Posterior cingulate gyrus (tissue), 11 donors: Measurements from ENCODE around the gene HOXD10.

ENCODE experiments used
- DNase-seq, 10 donors: peaks; one replicate each; pipeline versions ENCODE4 v3.0.0 to v3.0.0-alpha.2; 2020 to 2021; ENCODE audit warnings: mixed read lengths in 3 of 10
- intact Hi-C: fragments of 100-400 bp; cut with DNase I; formaldehyde crosslinking; loops from one replicate; pipeline ENCODE4 v1.15.1; 2023

HOXD10 gene

DNA sequence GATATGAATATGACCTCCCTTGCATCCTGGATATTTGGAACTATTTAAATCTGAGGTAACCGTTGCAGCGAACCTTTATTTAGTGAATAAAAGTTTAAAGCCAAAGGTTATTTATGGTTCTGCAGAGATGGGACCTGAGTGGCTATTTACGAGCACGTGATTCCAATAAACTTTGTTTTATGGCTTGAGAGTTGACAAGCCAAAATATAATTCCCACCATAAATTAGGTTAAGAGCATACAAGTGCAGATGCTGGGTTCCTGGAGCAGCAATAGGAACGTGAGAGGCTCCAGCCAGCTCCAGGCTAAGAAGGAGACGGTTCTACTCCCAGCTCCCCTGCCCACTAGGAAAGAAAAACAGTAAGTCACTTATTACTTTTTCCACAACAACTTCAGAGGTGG is 29.5 kb downstream of the HOXD10 start:
- intact Hi-C loops: no loop called here

DNA sequence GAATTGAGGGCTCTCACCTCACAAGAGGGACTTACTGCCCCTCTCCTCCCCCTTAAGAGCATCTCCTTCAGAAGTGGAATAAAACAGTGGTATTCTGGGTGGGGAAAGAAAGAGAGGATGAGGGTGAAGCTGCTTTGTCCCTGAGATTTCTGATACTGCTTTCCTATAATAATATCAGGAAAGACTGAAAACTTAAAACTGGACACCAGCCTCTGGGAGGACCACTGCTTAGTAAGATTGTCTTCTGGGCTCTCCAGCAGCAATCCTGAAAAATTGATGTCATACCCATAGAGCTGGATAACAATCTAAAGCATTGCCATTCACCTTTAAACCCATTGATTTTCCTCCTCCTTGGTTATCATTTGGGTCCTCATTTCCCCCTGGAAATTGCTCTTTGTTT is 30.1 kb downstream of the HOXD10 start:
- intact Hi-C loops: no loop called here
- DNase-seq: no peak

More for the DNA sequence above, 29.5 kb downstream of the HOXD10 start:
- DNase-seq: no peak

DNA sequence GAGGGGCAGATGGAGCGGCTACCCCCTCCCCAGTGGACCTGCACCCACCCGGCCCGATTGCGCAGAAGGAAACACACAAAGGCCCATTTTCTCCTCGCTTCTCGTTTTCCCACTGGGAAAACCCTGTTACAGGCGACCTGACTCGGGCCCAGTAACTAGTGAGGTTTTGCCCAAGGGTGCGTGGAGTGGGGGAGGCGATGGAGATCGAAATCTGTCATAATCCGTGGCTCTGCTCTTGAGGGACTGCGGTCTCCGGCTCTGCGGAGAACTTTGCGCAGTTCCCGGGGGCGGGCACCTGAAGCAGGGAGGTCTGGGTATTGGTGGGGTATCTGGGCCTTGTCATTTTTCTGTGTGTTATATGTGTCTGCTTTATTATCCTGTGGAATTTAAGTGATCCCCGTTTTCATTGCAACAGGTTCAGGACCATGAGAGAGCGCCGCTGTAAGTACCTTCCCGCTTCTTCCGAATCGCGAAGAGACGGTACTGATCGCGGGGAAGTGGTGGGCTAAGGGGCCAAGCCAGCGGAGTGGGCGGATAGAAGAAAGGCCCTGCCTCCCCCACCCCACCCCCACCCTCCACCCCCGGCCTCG is 30.7 kb downstream of the HOXD10 start:
- DNase-seq: no peak
- intact Hi-C loops: no loop called here

DNA sequence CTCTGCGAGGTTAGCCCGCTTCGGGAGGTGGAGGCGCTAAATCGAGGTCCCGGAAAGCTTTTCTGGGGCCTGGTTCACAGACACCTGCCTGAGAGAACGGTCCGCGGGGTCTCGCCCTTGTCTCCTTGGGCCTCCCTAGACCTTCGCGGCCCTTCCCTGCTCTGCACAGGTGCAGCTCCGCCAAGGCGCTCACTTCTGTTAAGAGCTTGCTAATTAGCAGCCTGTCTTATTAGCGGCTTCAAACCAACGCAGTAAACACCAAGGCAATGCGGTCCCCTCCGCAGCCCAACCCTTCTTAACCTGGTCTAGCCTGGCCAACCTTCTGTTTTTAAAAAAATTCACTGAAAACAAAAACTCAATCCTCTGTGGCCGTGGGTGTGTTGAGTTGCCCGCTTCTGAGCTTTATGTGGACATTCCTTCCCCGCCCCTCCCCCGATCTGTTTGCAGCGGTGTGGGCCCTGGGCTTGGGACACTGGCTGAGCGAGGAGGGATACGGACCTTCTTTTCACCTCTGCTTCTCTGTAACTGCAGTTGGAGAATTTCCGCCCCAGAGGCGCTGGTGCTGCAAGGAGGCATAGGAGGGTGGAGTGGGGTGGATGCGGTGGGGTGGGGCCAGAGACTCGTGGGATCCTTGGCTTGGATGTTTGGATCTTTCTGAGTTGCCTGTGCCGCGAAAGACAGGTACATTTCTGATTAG is 31.4 kb downstream of the HOXD10 start:
- DNase-seq: no peak
- intact Hi-C loops: no loop called here

DNA sequence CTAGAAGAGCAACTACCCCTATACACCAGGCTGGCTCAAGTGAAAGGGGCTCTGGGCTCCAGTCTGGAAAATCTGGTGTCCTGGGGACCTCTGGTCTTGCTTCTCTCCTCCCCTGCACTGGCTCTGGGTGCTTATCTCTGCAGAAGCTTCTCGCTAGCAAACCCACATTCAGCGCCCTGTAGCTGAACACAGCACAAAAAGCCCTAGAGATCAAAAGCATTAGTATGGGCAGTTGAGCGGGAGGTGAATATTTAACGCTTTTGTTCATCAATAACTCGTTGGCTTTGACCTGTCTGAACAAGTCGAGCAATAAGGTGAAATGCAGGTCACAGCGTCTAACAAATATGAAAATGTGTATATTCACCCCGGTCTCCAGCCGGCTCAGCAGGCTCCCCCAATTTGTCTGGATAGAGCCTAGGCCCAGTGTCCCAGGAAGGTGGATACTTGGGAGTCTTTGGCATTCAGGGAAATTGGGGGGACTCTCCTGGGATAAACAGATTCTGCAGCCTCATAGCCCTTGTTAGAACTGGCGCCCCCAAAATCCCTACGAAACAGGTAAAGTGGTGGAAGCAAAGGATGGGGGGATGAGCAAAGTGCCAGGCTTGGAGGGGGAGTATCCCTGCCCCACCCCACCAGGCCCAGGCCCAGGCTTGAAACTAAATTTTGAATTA is 32.3 kb downstream of the HOXD10 start:
- DNase-seq: no peak
- intact Hi-C loops: no loop called here

DNA sequence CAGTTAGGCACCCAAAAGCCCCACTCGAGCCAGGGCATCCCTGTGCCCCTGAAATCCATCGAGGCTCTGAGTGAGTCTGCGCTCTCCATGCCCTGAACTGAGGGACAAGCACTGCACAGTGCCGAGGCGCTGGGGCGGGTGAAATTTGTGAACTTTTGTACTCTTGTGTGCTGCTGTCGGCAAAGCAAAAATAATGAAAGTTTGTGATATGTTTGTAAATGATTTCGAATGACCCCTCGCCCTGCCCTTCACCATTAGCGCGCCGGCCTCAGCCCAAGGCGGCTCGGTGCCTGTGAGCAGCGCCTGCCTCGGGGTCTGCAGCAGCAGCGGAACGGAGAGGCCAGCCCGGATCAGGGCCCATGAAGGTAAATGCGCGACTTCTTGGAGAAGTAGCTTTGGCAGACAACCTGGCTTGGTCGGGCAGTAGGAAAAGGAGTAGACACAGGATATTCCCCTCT is 32.9 kb downstream of the HOXD10 start:
- DNase-seq: no peak
- intact Hi-C loops: no loop called here

DNA sequence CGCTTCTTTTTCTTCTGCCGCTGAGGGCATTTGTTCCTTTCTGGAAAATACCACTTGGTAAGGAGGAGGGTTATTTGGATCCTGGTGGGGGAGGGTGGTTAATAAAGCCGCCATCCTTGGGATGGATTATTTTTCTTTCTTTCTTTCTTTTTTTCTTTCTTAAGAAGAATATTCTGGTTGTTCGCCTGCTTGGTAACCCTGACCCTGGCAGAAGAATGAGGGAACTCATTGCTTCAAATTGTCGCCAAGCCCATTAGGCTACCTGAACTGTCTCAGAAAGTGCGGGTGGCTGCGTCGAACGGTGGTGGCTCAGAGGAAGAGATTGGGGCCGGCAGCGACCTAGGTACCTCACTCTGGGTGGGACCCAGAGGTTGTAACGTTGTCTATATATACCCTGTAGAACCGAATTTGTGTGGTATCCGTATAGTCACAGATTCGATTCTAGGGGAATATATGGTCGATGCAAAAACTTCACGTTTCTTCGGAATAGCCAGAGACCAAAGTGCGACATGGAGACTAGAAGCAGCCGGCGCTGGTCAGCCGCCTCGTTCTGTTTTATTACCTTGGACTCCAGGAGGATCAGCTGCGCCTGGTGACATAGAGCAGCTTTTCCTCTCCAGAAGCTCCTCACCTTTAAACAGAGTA is 33.5 kb downstream of the HOXD10 start:
- intact Hi-C loops: no loop called here
- DNase-seq: no peak

DNA sequence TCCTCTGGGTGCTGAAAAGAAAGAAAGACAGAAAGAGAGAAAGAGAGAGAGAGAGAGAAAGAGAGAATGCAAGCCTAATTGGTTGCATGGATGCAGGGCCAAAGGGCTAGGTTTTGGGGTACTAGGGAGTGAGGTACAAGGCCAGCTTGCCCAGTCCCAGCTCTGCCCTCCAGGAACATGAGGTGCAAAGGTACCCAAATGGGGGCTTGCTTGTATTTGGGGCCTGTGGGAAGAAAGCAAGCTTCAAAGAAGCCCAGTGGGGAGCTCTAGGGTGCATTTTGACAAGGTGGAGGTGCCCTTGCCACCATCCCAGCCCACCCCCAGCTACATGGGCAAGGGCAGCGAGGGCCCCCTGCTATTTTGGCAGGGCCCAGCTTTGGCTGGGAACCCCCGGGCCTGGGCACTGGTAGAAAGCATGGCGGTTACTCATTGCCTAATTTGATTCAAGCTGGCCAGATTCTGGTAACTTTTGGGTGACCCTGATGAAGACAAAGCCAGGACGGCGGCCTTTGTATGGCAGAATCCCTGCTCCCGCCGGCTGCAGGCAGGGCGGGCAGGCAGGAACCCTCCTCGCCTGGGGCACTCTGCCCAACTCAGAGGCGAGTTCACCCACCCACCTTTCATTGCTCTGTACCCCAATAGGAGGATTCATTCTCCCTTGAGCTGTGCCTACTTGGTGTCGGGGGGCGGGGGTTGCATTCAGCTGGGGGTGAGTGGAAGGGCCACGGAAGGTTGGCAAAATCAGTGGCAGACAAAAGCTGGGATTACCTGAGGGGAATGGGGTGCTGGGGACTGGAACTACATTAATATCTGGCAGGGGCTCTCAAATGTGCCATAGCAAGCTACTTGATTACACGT is 34.2 kb downstream of the HOXD10 start:
- no peak for DNase-seq
- intact Hi-C loops: no loop called here

DNA sequence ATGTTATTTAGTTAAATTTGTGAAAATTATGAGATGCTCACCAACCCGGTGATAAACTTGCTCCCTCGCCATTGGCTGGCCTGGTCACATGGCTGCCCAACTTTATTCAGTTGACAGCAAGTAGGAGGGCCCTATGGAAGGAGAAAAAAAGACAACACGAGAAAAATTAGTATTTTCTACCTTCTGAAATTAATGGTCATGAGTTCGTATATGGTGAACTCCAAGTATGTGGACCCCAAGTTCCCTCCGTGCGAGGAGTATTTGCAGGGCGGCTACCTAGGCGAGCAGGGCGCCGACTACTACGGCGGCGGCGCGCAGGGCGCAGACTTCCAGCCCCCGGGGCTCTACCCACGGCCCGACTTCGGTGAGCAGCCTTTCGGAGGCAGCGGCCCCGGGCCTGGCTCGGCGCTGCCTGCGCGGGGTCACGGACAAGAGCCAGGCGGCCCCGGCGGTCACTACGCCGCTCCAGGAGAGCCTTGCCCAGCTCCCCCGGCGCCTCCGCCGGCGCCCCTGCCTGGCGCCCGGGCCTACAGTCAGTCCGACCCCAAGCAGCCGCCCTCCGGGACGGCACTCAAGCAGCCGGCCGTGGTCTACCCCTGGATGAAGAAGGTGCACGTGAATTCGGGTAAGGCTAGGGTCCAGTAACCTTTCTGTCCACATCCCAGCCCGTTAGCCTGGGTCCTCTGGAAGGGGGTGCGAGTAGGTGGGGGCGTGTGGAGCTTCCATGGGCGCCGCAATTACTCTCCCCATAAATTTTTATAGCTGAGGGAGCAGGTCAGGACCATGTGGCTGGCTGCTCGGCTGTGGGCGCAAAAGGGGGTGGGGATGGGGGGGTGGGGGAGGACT is 35.1 kb downstream of the HOXD10 start, which contains the start of gene HOXD4:
TSS of gene HOXD4 (plus strand) at position 109 of the 846 bp plus-strand sequence. CDS start at position 193, 84 bp downstream.
- intact Hi-C loops: no loop called here
- DNase-seq: peak in 2 of 10 donors; percentile 27 to 66

DNA sequence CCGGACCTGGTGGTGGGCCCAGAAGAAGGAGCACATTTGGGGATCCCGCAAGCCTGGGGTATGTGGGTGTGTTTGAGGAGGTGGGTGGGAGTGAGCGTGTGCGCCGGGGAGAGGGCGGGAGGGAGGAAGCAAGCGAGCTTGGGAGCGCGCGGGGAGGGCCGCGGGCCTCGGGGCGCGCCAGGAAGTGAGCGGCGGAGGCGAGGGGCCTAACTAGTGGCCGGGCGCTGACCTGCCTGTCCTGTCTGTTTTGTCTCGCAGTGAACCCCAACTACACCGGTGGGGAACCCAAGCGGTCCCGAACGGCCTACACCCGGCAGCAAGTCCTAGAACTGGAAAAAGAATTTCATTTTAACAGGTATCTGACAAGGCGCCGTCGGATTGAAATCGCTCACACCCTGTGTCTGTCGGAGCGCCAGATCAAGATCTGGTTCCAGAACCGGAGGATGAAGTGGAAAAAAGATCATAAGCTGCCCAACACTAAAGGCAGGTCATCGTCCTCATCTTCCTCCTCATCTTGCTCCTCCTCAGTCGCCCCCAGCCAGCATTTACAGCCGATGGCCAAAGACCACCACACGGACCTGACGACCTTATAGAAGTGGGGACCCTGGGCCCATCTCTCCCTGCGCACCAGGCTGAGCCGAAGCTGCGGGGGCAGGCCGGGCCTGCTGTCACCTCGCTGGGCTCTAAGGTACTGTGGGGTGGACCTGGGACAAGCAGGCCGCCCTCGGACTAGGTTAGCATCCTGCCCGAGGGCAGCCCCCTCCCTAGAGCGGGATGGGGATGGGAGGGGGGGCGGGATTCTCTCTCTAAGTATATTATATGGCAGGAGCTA is 36.0 kb downstream of the HOXD10 start:
- intact Hi-C loops: no loop called here
- peak in 1 of 10 donors; percentile 59 for DNase-seq

DNA sequence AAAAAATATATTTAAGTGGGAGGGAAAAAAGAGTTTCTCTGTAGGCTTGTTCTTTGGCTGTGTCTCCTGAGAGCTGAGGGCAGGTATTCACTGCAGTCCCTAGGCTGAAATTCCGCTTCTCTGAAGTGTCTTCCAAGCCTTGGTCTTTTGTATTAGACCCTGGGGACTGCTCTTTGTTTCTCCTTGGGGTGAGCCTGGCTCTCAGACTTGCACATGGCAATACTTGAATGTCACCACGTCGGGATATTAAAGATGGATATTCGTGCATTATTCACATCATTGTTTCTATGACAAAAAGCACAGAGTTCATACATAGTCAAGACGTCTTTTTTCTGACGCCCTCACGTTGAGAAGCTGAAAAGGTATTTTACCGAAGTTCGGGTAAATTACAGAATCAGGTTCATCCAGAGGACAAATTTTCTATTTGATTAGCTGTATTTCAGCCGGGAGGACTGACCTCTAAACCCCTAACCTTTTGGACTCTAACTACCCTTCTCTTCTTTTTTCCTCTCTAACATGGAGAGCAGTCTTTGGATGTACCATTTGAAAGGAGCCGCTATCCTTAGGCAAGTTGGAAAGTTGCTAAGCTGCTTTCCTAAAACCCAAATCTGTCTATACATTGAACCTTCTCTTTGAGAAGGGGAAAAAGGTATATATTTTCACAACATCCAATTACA is 38.1 kb downstream of the HOXD10 start:
- DNase-seq: no peak
- intact Hi-C loops: no loop called here

DNA sequence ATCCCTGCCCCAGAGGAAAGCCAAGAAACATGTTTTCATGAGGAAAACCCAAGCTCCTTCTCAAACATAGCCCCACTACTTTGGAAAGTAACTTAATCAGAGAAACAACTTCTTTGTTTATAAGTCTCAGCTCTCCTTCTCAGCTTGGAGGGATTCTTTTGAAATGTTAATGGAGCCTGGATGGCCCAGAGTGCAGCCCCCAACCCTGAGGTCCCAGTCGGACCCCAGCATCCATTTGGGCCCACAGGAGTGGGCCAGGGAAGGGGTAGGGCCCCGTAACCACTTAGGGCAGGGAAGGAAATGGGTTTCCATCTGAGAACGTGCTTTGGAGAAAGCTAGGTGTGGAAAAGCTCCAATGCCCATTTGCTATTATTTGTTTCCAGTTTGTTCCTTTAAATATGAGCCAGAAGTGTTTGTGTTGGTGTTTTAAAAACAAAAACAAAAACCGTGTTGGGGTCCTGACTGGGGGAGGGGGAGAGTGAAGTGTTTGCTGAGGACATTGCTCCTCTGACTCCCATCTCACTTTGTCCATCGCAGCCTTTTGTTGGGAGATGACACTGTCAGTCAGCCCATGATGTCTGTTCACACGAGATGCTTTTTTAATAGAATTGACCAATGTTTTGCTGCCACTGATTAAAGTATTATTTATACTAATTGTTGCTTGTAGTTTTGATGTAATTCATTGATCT is 38.9 kb downstream of the HOXD10 start:
- intact Hi-C loops: no loop called here
- no peak for DNase-seq

DNA sequence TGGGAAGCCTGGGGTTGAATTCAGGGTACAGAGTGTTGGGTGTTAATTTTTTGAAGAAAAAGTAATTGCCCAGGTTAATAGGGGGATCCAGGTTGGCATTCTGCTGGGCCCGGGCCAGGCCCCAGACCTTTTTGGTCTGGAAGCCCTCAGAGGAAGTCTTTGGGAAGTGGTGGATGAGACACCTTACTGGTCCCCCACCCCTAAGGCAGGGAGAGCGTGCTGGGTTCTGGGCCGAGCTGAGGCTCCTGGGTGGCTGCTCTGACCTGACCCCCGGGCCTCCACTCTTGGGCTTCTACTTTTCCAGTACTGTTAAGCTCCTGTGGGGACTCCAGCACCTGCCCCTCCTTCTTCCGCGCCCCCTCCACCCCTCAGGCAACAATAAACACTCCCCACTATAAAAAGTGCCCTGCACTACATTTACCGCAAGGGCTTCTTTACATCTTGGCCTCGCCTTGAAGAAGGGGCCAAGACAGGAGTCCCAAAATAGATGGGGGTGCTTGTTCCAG is 39.8 kb downstream of the HOXD10 start:
- DNase-seq: peak in 1 of 10 donors; percentile 52
- intact Hi-C loops: no loop called here

DNA sequence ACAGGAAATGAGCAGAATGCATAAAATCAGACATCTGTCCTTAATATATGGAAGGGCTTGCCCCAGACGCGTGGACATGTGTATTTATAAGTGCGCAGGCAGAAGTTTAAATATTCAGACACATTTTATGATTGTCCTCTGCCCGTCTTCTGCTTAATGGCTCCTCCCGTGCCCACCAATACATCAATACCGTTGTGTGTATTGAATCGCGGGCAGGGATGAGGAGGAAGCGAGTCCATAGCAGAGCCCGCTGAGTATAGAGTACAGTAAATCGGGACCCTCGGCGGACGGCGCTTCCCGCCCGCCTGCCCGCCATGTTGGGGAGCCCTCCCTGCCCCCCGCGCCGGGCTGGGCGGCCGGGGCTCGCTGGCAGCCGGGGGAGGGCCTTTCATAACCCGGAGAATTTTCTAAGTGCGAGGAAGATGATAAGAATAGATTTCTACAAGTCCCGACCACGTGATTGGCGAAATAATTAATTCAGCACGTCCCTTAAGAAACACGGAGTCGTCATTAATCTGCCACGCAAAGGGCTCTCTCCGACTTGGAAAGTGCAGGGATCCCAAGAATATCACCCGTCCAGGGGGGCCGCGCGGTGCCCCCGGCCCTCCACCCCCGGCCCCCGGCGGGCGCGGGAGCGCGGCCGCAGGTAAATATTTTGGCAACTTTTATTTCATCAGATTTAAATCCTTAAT is 40.4 kb downstream of the HOXD10 start, which contains the start of gene HOXD3:
TSS of gene HOXD3 (plus strand) at position 501 of the 692 bp plus-strand sequence. CDS start 11,808 bp downstream, outside the sequence.
- peak in 1 of 10 donors; percentile 22 for DNase-seq
- intact Hi-C loops: no loop called here

DNA sequence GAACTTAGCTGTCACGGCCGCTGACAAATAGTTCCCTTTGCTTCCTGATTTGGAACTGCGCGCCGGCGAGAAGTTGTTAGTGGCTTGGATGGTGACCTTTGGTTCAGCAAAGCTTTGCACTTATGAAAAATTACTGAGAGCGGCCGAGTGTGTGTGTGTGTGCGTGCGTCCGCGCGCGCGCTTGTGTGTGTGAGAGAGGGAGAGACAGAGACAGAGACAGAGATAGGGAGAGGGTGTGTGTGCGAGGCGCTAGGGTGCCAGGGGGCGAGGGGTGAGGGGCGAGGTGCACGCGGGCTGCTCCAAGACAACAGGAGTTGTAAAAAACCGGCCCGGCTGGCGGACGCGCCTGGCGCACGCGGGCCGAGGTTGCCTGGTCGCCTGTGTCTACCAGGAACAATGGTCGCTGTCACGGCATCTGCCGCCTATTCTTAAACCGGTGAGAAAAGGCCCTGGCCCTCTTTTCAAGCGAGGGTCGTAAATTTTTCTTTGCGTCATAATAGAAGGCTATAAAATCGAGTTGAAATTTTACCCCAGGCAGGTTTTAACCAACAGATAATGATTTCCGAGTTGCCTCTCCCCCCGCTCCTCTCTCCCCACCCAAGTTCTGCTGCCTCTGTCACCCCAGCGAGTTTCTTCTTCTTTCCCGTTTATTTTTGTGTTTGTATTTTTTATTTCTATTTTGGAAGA is 41.1 kb downstream of the HOXD10 start:
- intact Hi-C loops: no loop called here
- peak in 1 of 10 donors; percentile 78 for DNase-seq

DNA sequence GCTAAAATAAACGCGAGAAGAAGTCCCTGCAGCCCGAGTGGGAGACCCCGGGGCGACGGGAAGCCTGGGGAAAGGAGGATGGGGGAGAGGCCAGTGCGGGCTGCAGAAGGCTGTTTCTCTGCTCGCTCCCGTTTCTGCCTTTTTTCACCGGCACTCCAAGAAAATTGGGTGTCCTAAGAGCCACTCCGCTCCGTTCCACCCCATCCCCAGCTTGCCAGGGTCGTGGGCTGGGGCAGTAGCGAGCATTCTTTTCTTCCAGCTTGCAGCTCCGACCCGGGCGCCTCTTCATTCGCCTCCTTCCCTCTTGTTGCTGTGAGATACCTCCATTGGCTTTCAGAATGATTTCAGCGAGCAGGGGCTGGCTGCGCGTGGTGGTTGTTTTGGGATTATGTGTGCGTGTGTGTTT is 41.6 kb downstream of the HOXD10 start:
- intact Hi-C loops: no loop called here
- peak in 1 of 10 donors; percentile 43 for DNase-seq
